Mucosa of descending colon (tissue), 3 donors: ENCODE results near the gene KCNMB4. TPM values are rescaled to one million over a fixed set of nuclear protein-coding genes. Genes with fewer than 3 reads are reported as not detected.
A peak's percentile ranks its signal among the peaks of the same experiment; 100 is the strongest.

Source experiments
- ATAC-seq: fragments of 200-7000 bp; cut with Tn5 transposase; one replicate; pipeline ENCODE4 v1.9.1; 2020; ENCODE audit warnings: mild to moderate bottlenecking, moderate library complexity
- DNase-seq, 3 donors: peaks; one replicate each; pipeline ENCODE4 v3.0.0-alpha.2; 2020
- H3K36me3 ChIP-seq: fragments of 200-600 bp; one replicate; pipeline ENCODE4 v1.8.0; 2021; ENCODE audit warnings: low read depth, mild to moderate bottlenecking
- H3K4me1 ChIP-seq: fragments of 200-600 bp; one replicate; pipeline ENCODE4 v1.8.0; 2021; ENCODE audit warnings: low read depth, mild to moderate bottlenecking
- H3K4me3 ChIP-seq: fragments of 200-600 bp; one replicate; pipeline ENCODE4 v1.8.0; 2021; ENCODE audit warnings: mild to moderate bottlenecking
- H3K9me3 ChIP-seq: fragments of 200-600 bp; one replicate; pipeline ENCODE4 v1.8.0; 2021; ENCODE audit warnings: mild to moderate bottlenecking
- CTCF ChIP-seq: fragments of 200-600 bp; IDR thresholded peaks from one replicate; pipeline ENCODE4 v1.8.0; 2022; ENCODE audit warnings: antibody characterized with exemption, mild to moderate bottlenecking
- intact Hi-C, 2 donors: fragments of 100-400 bp; cut with DNase I in 1 of 2; cut with micrococcal nuclease in 1 of 2; formaldehyde crosslinking; loops; one replicate each; pipeline versions ENCODE4 v1.11.0 to v1.11.1; 2022; cut with DNase I, micrococcal nuclease
- long read RNA-seq, 2 donors: library from polyadenylated mRNA; unstranded; transcript quantifications; one replicate each; pipeline ENCODE4 v2.0.0, GENCODE V29; 2019 to 2021
- total RNA-seq, 3 donors: library from RNA; stranded (reverse); fragmentation: NEBNext Ultra II Directional in 2 of 3; extraction: Animal tissue kit (Norgen Biotek cat#: 25700) in 2 of 3; gene quantifications; one replicate each; pipeline versions ENCODE4 v1.2.1 to v1.2.4, GENCODE V29; 2021 to 2023
- donor health status: DM: no; HTN: no; CAD: no; lungs with moderate emphysema.
- donor health status: DM: no; HTN: no; CAD: no.
- donor health status: DM: no; HTN: yes; CAD: no.

KCNMB4 gene
- 1 to 10 TPM in 2 of 3 donors, under 1 TPM in 1; 0.52 to 7.4 (median 1.0) TPM for total RNA-seq
- long read RNA-seq, donor 1, full-length matches to known transcripts, result 17 of 21 reads
- long read RNA-seq, donor 1, partial matches to known transcripts, result 1 of 21 reads
- long read RNA-seq, donor 1, other reads (novel, unspliced or antisense), result 3 of 21 reads
- long read RNA-seq, donor 2, result 0 reads

- intact Hi-C loops, result loop anchor here in 1 of 2 donors (10.0 kb wide), 1 partner anchor 121 kb away; the partner anchor contains the start of gene CNOT2
- Histone ChIP-seq H3K4me3 (peak within 1 kb of the TSS; percentile 33), H3K9me3 (no peaks in the 10 kb centered on the region), H3K4me1 (peaks cover 14% of the 10 kb centered on the region), H3K36me3 (no peaks in the 10 kb centered on the region)
- DNase-seq, result peak; percentile 61 to 81 (median 73)
- peak; percentile 88 for ATAC-seq
- TF ChIP-seq CTCF, result no peak
Observed at GRCh38 chr12:70365648-70366518, at the start of gene KCNMB4. Gene KCNMB4 (plus strand): TSS chr12:70366290. CDS start chr12:70366735, 445 bp downstream.

GRCh38 chr12:70317781-70318180 lies 48.3 kb upstream of the KCNMB4 start:
- H3K4me3 ChIP-seq, result no peak overlapping the region
- no peaks in the 10 kb centered on the region for H3K36me3 ChIP-seq
- TF ChIP-seq CTCF, result no peak
- no peaks in the 10 kb centered on the region for H3K9me3 ChIP-seq
- H3K4me1 ChIP-seq, result no peaks in the 10 kb centered on the region
- DNase-seq, result no peak
- intact Hi-C loops, result no loop called here
- ATAC-seq, result peak; percentile 29

- Histone ChIP-seq H3K4me1 (no peaks in the 10 kb centered on the region), H3K4me3 (no peak overlapping the region), H3K36me3 (no peaks in the 10 kb centered on the region), H3K9me3 (no peaks in the 10 kb centered on the region)
- intact Hi-C loops, result no loop called here
- DNase-seq, result no peak
- no peak for ATAC-seq
- no peak for TF ChIP-seq CTCF
Observed at GRCh38 chr12:70319605-70320004, 46.5 kb upstream of the KCNMB4 start.

- Histone ChIP-seq H3K4me3 (no peak overlapping the region), H3K4me1 (no peaks in the 10 kb centered on the region), H3K9me3 (no peaks in the 10 kb centered on the region), H3K36me3 (no peaks in the 10 kb centered on the region)
- DNase-seq, result no peak
- no peak for TF ChIP-seq CTCF
- intact Hi-C loops, result no loop called here
- no peak for ATAC-seq
Observed at GRCh38 chr12:70321191-70321590, 44.9 kb upstream of the KCNMB4 start.

- DNase-seq (no peak), ATAC-seq (no peak)
- intact Hi-C loops, result no loop called here
- no peak for TF ChIP-seq CTCF
- Histone ChIP-seq H3K4me1 (no peaks in the 10 kb centered on the region), H3K4me3 (no peak overlapping the region), H3K36me3 (no peaks in the 10 kb centered on the region), H3K9me3 (no peaks in the 10 kb centered on the region)
Observed at GRCh38 chr12:70327541-70327940, 38.5 kb upstream of the KCNMB4 start.
